NCI-H2107 treated with DMSO at 0.1 percent for 48 hours (cell line): ENCODE data around the gene RABEP2.
"Not testable (repeated sequence)": the region's sequence is repeated elsewhere in the genome, so short reads cannot be mapped to it uniquely, and the experiment has no call there.

Source experiments
- DNase-seq: peaks from one replicate; lab custom pipeline; 2025; ENCODE audit not compliant: unreplicated experiment; lab: John Stamatoyannopoulos, UW

The RABEP2 gene

GRCh38 chr16:28924762-28925385 is at the start of gene RABEP2:
RABEP2 (minus strand) TSS chr16:28925238; CDS start chr16:28925163, 75 bp downstream.
- peak; percentile 91 for DNase-seq

- DNase-seq, result peak; percentile 82
These were observed 49.6 kb upstream of the RABEP2 start, which contains the start of gene SPNS1 for GRCh38 chr16:28974437-28975157. SPNS1 (plus strand) TSS chr16:28974778; CDS start chr16:28975152, 374 bp downstream.

GRCh38 chr16:28974007-28974436 is 49.0 kb upstream of the RABEP2 start:
- DNase-seq, result peak; percentile 50

GRCh38 chr16:28969696-28970095 is 44.7 kb upstream of the RABEP2 start:
- not testable (repeated sequence) for DNase-seq

GRCh38 chr16:28967156-28967555 is 42.1 kb upstream of the RABEP2 start:
- DNase-seq, result no peak

GRCh38 chr16:28964496-28964895 is 39.5 kb upstream of the RABEP2 start:
- DNase-seq, result no peak

- DNase-seq, result no peak
These were observed 39.0 kb upstream of the RABEP2 start for GRCh38 chr16:28964072-28964471.

GRCh38 chr16:28958836-28959235 is 33.8 kb upstream of the RABEP2 start:
- no peak for DNase-seq

GRCh38 chr16:28958216-28958615 is 33.2 kb upstream of the RABEP2 start:
- DNase-seq, result no peak

GRCh38 chr16:28951410-28951943 is 26.4 kb upstream of the RABEP2 start:
- no peak for DNase-seq

GRCh38 chr16:28950648-28951409 is 25.8 kb upstream of the RABEP2 start, which contains the start of gene NFATC2IP:
NFATC2IP (plus strand) TSS chr16:28950937; CDS start chr16:28951012, 75 bp downstream.
- DNase-seq, result peak; percentile 98

- DNase-seq, result no peak
These were observed 21.6 kb upstream of the RABEP2 start for GRCh38 chr16:28946681-28947080.

GRCh38 chr16:28943281-28943680 is 18.2 kb upstream of the RABEP2 start:
- no peak for DNase-seq

- not testable (repeated sequence) for DNase-seq
These were observed 14.8 kb upstream of the RABEP2 start for GRCh38 chr16:28939825-28940224.

GRCh38 chr16:28938721-28939120 is 13.7 kb upstream of the RABEP2 start:
- no peak for DNase-seq

- DNase-seq, result no peak
These were observed 12.3 kb upstream of the RABEP2 start for GRCh38 chr16:28937222-28937876.

GRCh38 chr16:28936784-28937155 is 11.7 kb upstream of the RABEP2 start:
- DNase-seq, result no peak

GRCh38 chr16:28935924-28936783 is 11.1 kb upstream of the RABEP2 start:
- no peak for DNase-seq

GRCh38 chr16:28935346-28935745 is 10.3 kb upstream of the RABEP2 start:
- DNase-seq, result no peak

GRCh38 chr16:28933171-28933570 is 8.1 kb upstream of the RABEP2 start:
- DNase-seq, result no peak
